Head of caudate nucleus (tissue), 42 donors: Measurements from ENCODE around the gene HNRNPC.
A peak's percentile ranks its signal among the peaks of the same experiment; 100 is the strongest.

Source experiments
- DNase-seq, 42 donors: peaks; one replicate each; pipeline versions ENCODE4 v3.0.0 to v3.0.0-alpha.2; 2020 to 2021; ENCODE audit warnings: mixed read lengths in 7 of 42
- intact Hi-C: fragments of 100-400 bp; cut with DNase I; formaldehyde crosslinking; loops from one replicate; pipeline ENCODE4 v1.15.0; 2022

HNRNPC gene

DNA sequence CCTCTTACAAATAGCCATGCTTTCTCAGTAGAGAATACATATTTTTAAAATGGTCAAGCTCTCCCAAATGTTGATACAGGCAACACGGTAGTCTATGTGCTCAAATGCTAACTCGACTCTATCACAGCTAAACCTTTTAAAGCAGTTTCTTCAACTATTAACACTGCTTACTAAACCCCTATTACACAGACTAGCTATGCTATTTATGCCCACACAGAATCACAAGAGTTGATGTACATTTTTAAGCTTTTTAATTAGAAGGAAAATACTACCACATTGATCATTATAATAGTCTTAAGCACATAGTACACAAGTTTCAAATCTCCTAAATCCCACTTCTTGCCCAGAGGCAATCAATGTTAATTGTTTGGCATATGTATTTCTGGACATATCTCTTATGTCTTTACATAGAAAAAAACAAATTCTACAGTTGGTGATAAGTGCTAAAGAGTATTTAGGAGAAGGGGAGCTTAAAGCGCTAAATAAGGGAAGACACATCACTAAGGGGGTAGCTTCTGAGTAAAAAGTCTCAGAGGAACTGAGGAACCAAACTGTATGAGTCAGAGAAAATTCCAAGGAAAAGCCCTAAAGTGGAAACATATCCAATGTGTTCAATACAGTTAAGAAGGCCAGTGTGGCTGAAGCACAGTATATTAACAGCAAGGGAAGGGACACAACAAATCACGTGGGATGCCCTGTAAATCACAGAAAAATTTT, 13.7 kb downstream of the HNRNPC start:
- DNase-seq: no peak
- intact Hi-C loops: no loop called here

- intact Hi-C loops: no loop called here
- no peak for DNase-seq
Measured at GRCh38 chr14:21252149-21252548, 17.1 kb downstream of the HNRNPC start.

- intact Hi-C loops: no loop called here
- DNase-seq: no peak
Measured at GRCh38 chr14:21251215-21251614, 18.0 kb downstream of the HNRNPC start.

DNA sequence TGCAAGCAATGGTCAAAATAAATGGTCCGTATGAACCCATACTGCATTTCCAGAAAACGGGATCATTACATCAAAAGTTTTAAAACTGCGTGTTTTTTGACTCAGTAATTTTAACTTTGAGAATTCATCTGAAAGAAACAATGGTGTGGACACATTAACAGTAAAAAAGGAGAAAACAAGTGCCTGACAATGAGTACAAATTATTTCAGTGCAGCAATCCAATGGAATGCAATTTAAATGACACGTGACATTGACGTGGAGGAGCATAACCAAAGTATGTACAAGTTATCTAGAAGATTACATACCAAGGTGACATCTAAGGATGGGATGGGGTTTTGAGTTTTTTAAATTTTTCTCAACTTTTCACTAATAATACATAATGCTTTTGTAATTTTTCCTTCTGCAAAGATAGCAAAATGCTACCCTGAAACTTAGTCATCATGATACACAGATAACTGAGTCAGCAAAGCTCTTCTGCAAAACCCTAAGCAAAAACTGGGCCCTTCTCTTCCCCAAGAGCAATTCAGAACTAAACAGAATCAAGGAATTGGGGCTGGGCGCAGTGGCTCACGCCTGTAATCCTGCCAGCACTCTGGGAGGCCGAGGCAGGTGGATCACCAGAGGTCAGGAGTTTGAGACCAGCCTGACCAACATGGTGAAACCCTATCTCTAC, 20.4 kb downstream of the HNRNPC start:
- intact Hi-C loops: no loop called here
- no peak for DNase-seq

DNA sequence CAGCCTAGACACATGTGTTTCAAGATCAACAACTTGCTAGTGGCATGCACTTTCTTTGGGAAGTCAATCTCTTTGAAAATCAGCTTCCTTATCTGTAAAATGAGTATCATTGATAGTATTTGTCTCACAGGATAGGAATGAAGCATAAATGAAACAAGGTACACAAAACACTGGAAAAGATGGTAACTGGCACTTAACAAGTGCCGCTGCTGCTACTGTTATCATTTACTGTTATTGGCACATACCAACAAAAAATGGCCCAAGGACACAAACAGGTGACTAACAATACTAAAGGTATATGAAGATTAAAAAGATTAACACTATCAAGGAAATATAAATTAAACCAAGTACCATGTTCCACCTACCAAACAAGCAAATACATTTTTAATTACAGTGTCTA, 20.9 kb downstream of the HNRNPC start:
- DNase-seq: no peak
- intact Hi-C loops: no loop called here

DNA sequence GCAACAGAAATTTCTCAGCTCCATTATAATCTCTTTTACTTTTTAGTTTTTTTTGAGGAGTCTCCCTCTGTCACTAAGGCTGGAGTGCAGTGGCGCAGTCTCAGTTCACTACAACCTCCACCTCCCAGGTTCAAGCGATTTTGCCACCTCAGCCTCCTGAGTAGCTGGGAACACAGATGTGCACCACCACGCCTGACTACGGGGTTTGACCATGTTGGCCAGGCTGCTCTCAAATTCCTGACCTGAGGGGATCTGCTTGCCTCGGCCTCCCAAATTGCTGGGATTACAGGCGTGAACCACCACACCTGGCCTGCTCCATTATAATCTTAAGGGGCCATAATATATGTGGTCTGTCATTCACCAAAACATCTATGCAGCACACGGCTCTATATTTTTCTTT, 23.4 kb downstream of the HNRNPC start:
- intact Hi-C loops: no loop called here
- no peak for DNase-seq

DNA sequence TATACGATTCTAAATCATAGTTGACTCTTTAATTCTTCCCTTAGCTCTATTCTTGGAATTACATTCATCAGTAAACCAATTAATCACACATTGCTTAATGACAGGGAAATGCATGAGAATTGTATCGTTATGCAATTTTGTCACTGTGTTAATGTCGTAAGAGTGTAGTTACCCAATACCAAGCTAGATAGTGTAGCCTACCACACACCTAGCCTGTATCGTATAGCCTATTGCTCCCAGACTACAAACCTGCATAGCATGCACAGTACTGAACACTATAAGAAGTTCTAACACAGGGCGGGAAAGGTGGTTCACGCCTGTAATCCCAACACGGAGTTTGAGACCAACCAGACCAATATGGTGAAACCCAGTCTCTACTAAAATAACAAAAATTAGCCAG, 24.7 kb downstream of the HNRNPC start:
- DNase-seq: no peak
- intact Hi-C loops: no loop called here

- intact Hi-C loops: no loop called here
Measured at GRCh38 chr14:21241218-21241819, 27.9 kb downstream of the HNRNPC start.

DNA sequence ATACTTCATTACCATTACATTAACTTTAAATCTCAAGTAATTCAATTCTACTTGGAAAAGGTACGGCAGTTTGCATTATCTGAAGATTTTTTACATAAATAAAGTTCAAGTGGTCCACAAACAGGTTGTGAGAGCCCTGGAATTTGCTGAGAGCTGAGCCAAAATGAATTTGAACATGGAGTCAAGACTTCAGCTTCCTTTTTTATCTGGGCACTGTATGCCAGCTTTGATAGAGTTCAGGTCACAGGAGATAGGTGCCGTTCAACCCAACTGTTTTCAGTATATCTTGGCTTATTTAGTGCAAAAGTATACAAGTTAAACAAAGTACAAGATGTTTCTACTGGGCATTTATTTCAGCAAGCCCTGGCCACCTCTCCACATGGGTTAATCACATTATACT, 28.8 kb downstream of the HNRNPC start:
- intact Hi-C loops: no loop called here
- DNase-seq: no peak

More at GRCh38 chr14:21241218-21241819, 27.9 kb downstream of the HNRNPC start:
- DNase-seq: no peak

GRCh38 chr14:21238823-21239518, 30.3 kb downstream of the HNRNPC start:
- no peak for DNase-seq
- intact Hi-C loops: no loop called here

GRCh38 chr14:21236948-21237797, 32.1 kb downstream of the HNRNPC start:
- DNase-seq: no peak
- intact Hi-C loops: no loop called here

- DNase-seq: no peak
- intact Hi-C loops: no loop called here
Measured at GRCh38 chr14:21234112-21234511, 35.1 kb downstream of the HNRNPC start.

DNA sequence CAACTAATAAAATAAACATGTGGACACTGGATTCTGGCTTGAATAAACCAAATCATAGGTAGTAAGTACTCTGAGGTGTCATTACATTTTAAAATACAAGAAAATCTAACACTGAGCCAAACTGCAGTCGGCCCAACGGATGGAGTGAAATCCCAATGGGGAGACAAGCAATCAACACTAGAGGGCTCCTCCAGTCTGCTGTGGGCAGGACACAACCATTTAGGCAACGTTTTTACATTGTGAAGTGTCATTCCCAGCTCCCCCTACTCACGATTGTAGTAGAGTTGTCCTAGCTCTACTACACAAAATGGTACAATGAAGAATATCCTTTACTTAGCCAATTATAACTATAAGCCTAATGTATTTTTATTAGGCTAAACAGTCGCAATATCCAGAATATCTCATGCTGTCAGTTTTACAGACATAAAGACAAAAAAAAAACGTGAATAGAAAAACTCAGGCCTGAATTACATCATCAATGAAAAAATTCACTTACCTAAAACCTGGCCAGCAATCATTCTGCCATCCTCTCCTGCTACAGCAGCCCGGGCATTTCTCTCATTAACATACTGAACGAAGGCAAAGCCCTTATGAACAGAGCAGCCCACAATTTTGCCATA, 35.7 kb downstream of the HNRNPC start:
- peak in 2 of 42 donors; percentile 11 to 12 for DNase-seq
- intact Hi-C loops: no loop called here

DNA sequence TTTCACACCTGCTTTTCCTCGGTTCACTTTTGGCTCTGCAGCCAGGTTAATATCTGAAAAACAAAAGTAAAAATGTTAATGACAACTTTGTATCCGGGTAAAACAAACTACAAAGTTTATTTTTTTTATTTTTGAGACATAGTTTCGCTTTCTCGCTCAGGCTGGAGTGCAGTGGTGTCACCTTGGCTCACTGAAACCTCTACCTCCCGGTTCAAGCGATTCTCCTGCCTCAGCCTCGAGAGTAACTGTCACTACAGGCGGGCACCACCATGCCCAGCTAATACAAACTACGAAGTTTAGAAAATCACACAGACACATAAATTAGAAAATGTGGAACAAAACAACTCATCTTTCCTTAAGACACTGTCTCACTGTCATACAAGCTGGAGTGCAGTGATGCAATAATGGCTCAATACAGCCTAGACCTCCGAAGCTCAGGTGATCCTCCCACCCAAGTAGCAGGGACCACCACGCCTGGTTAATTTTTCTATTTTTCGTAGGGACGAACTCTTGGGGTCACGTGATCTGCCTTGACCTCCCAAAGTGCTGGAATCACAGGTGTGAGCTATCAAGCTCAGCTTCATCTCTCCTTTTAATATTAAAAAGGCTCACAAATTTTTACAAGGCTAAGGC, 38.1 kb downstream of the HNRNPC start:
- no peak for DNase-seq
- intact Hi-C loops: no loop called here

- intact Hi-C loops: no loop called here
- no peak for DNase-seq
Measured at GRCh38 chr14:21229821-21230220, 39.4 kb downstream of the HNRNPC start.

- no peak for DNase-seq
- intact Hi-C loops: no loop called here
Measured at GRCh38 chr14:21227981-21228380, 41.3 kb downstream of the HNRNPC start.

- intact Hi-C loops: no loop called here
- no peak for DNase-seq
Measured at GRCh38 chr14:21227150-21227549, 42.1 kb downstream of the HNRNPC start.

DNA sequence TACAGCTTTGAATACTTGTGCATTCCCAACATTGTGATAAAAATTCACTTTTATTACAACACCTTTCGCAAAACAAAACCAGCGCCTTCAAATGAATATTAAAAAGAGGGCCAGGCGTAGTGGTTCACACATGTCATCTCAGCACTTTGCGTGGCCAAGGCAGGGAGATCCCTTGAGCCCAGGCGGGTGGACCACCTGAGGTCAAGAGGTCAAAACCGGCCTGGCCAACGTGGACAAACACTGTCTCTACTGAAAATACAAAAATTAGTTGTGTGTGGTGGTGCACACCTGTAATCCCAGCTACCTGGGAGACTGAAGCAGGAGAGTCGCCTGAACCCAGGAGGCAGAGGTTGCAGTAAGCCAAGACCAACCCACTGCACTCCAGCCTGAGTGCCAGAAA, 42.8 kb downstream of the HNRNPC start:
- DNase-seq: no peak
- intact Hi-C loops: no loop called here
